T-cell (primary cell): ENCODE measurements around the gene CTNS. TPM values are rescaled to one million over a fixed set of nuclear protein-coding genes. Genes with fewer than 3 reads are reported as not detected.

Experiments
- ATAC-seq, 4 experiments: fragments of 200-7000 bp in 3 of 4; fragments of 150-1000 bp in 1 of 4; cut with Tn5 transposase; replicated peaks in 1 of 4; 1 replicate in 3 of 4; 2 replicates in 1 of 4; pipeline ENCODE4 v1.10.0; 2021; ENCODE audit warnings: moderate library complexity in 3 of 4, mild to moderate bottlenecking in 2 of 4, moderate number of reproducible peaks in 1 of 4
- CTCF ChIA-PET, 2 donors: fragments of 300-600 bp; sonication (Branson Sonifier 250); formaldehyde crosslinking; loops; one replicate each; lab custom pipeline; 2022; ENCODE audit warnings: antibody characterized with exemption in 2 of 2; lab: Charles Lee
- POLR2A ChIA-PET, 2 donors: fragments of 300-600 bp; sonication (Branson Sonifier 250); formaldehyde crosslinking; loops; one replicate each; lab custom pipeline; 2022; ENCODE audit warnings: antibody characterized with exemption in 2 of 2; lab: Charles Lee
- DNase-seq, 35 experiments: peaks; one replicate each; pipeline versions ENCODE4 v3.0.0 to v3.0.0-alpha.2; 2013 to 2023
- H3K27ac ChIP-seq: one replicate; pipeline ENCODE4 v1.5.1; 2013; ENCODE audit warnings: low read length
- H3K27me3 ChIP-seq, 2 experiments: replicated peaks in 1 of 2; 1 replicate in 1 of 2; 2 replicates in 1 of 2; pipeline versions ENCODE4 v1.6.1 to v1.7.0; 2013; ENCODE audit warnings: low read length in 1 of 2, mixed read lengths in 1 of 2; ENCODE audit not compliant: control insufficient read depth in 2 of 2, insufficient read depth in 2 of 2; ENCODE audit errors: extremely low read depth in 1 of 2
- H3K36me3 ChIP-seq, 2 donors: 1 replicate in 1 of 2; 2 replicates in 1 of 2; pipeline versions ENCODE4 v1.6.1 to v1.7.0; 2013; ENCODE audit warnings: low read length in 1 of 2; ENCODE audit not compliant: control insufficient read depth in 2 of 2, insufficient read depth in 1 of 2; ENCODE audit errors: extremely low read depth in 1 of 2
- H3K4me1 ChIP-seq, 2 experiments: 1 replicate in 1 of 2; 2 replicates in 1 of 2; pipeline versions ENCODE4 v1.6.1 to v1.7.0; 2013; ENCODE audit warnings: low read length in 2 of 2, mixed read lengths in 1 of 2; ENCODE audit not compliant: insufficient read depth in 2 of 2, control insufficient read depth in 1 of 2; ENCODE audit errors: extremely low read depth in 1 of 2
- H3K4me3 ChIP-seq, 2 donors: 1 replicate in 1 of 2; 2 replicates in 1 of 2; pipeline versions ENCODE4 v1.5.1 to v1.7.0; 2013; ENCODE audit warnings: mild to moderate bottlenecking in 2 of 2, low read length in 1 of 2, moderate library complexity in 1 of 2; ENCODE audit not compliant: control insufficient read depth in 1 of 2; ENCODE audit errors: extremely low read depth in 1 of 2
- H3K9me3 ChIP-seq: 2 replicates; pipeline ENCODE4 v1.7.0; 2013
- H3K27ac Mint-ChIP-seq, 2 donors: one replicate each; pipeline ENCODE4 v1.8.0; 2020 to 2021; ENCODE audit warnings: mild to moderate bottlenecking in 2 of 2, mixed read lengths in 2 of 2
- H3K27me3 Mint-ChIP-seq, 2 donors: one replicate each; pipeline ENCODE4 v1.8.0; 2021 to 2022; ENCODE audit warnings: mixed read lengths in 2 of 2
- H3K36me3 Mint-ChIP-seq: one replicate; pipeline ENCODE4 v1.8.0; 2021; ENCODE audit warnings: mixed read lengths
- H3K4me1 Mint-ChIP-seq, 3 donors: one replicate each; pipeline ENCODE4 v1.8.0; 2020 to 2022; ENCODE audit warnings: mixed read lengths in 3 of 3, mild to moderate bottlenecking in 1 of 3
- H3K4me3 Mint-ChIP-seq, 3 donors: one replicate each; pipeline ENCODE4 v1.8.0; 2020 to 2022; ENCODE audit warnings: mild to moderate bottlenecking in 3 of 3, mixed read lengths in 3 of 3, moderate library complexity in 3 of 3
- H3K9me3 Mint-ChIP-seq, 3 donors: one replicate each; pipeline ENCODE4 v1.8.0; 2020 to 2022; ENCODE audit warnings: mixed read lengths in 3 of 3
- WGBS: methylation state at CpG from one replicate; pipeline ENCODE4 v1.1.5; 2013; ENCODE audit warnings: missing lambda C conversion rate; ENCODE audit not compliant: insufficient coverage; 5-methylcytosine and 5-hydroxymethylcytosine counted together
- total RNA-seq, 35 experiments: library from RNA in 6 of 35; stranded (reverse) in 6 of 35; fragments of 120-200 nt in 1 of 35; gene quantifications; one replicate each; pipeline versions ENCODE4 v1.2.1 to v1.2.4 and lab custom pipeline; 2013 to 2026

Gene CTNS
- total RNA-seq, 5 donors from 2014 or later (not counting 1 experiment from before 2014, with no cell fraction given) = 7.1 to 15.9 (median 11.4) TPM

DNA sequence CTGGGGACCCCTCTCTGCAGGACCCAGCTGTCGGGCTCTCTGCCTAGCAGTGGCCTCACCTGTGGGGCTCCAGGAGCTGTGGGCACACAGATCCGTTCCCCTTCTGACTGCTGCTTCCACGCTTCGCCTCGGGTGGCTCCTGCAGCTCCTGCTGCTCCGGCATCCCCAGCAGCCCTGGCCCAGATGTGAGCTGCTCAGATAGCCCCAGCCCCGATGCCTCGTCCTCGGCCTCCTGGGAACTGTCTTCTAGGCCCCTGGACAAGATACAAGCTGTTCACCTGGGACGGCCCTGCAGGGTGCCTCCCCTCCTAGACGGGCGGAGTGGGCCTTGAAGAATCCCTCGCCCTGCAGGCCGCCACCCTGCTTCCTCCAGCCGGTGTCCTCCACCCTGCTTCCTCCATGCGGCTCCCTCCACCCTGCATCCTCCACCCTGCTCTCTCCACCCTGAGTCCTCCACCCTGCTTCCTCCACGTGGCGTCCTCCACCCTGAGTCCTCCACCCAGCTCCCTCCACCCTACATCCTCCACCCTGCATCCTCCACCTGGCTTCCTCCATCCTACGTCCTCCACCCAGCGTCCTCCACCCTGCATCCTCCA, 43.1 kb downstream of the CTNS start:
- no peak overlapping the region for H3K4me3 ChIP-seq
- 65% methylated on average over 20 of the region's 20 CpGs for WGBS
- H3K4me3 Mint-ChIP-seq = no peak overlapping the region
- DNase-seq = no peak
- peaks cover 12 to 19% (median 17%) of the 10 kb centered on the region in 3 donors for H3K4me1 Mint-ChIP-seq
- H3K27ac Mint-ChIP-seq = no peak overlapping the region
- H3K9me3 Mint-ChIP-seq = no peaks in the 10 kb centered on the region
- H3K27ac ChIP-seq = no peak overlapping the region
- peaks cover 4% of the 10 kb centered on the region for H3K36me3 Mint-ChIP-seq
- POLR2A ChIA-PET = no interaction called here
- peaks cover 13 to 15% of the 10 kb centered on the region in 2 donors for H3K36me3 ChIP-seq
- no peaks in the 10 kb centered on the region for H3K27me3 Mint-ChIP-seq
- no peaks in the 10 kb centered on the region for H3K27me3 ChIP-seq
- no peak for ATAC-seq
- H3K9me3 ChIP-seq = no peaks in the 10 kb centered on the region
- peaks cover 0 to 19% of the 10 kb centered on the region in 2 experiments for H3K4me1 ChIP-seq
- CTCF ChIA-PET = interaction anchor here in 1 of 2 donors (0.6 kb wide), 2 partner anchors 208 to 685 kb away, joined by 3 to 4 read pairs; no protein-coding TSS in a partner anchor

GRCh38 chr17:3681057-3681456, 44.5 kb downstream of the CTNS start:
- POLR2A ChIA-PET = no interaction called here

GRCh38 chr17:3681565-3681964, 45.0 kb downstream of the CTNS start:
- H3K4me3 ChIP-seq = no peak overlapping the region
- 95% methylated on average over 12 of the region's 20 CpGs for WGBS
- Mint-ChIP-seq H3K36me3 (peaks cover 4% of the 10 kb centered on the region), H3K4me3 (no peak overlapping the region), H3K27me3 (no peaks in the 10 kb centered on the region), H3K4me1 (peaks cover 12 to 19% (median 17%) of the 10 kb centered on the region in 3 donors), H3K9me3 (no peaks in the 10 kb centered on the region), H3K27ac (peak overlapping the region in 1 of 2 donors; percentile 27)
- peaks cover 13 to 15% of the 10 kb centered on the region in 2 donors for H3K36me3 ChIP-seq
- no peaks in the 10 kb centered on the region for H3K27me3 ChIP-seq
- peaks cover 0 to 19% of the 10 kb centered on the region in 2 experiments for H3K4me1 ChIP-seq
- H3K27ac ChIP-seq = no peak overlapping the region
- CTCF ChIA-PET = interaction anchor here in 1 of 2 donors (1.5 kb wide), 1 partner anchor 146 kb away, joined by 3 read pairs; no protein-coding TSS in a partner anchor
- H3K9me3 ChIP-seq = no peaks in the 10 kb centered on the region
- POLR2A ChIA-PET = no interaction called here
- DNase-seq = no peak
- ATAC-seq = no peak

More at GRCh38 chr17:3681057-3681456, 44.5 kb downstream of the CTNS start:
- Mint-ChIP-seq H3K4me3 (no peak overlapping the region), H3K27ac (no peak overlapping the region), H3K36me3 (peaks cover 4% of the 10 kb centered on the region), H3K9me3 (no peaks in the 10 kb centered on the region), H3K27me3 (no peaks in the 10 kb centered on the region), H3K4me1 (peaks cover 12 to 19% (median 17%) of the 10 kb centered on the region in 3 donors)
- Histone ChIP-seq H3K4me1 (peaks cover 0 to 19% of the 10 kb centered on the region in 2 experiments), H3K36me3 (peaks cover 15% of the 10 kb centered on the region in 2 donors), H3K27ac (no peak overlapping the region), H3K4me3 (no peak overlapping the region), H3K27me3 (no peaks in the 10 kb centered on the region), H3K9me3 (no peaks in the 10 kb centered on the region)
- CTCF ChIA-PET = no interaction called here
- ATAC-seq = no peak
- WGBS = 100% methylated on average over 7 of the region's 12 CpGs
- DNase-seq = no peak

GRCh38 chr17:3682033-3682432, 45.5 kb downstream of the CTNS start:
- WGBS = 95% methylated on average over 10 of the region's 12 CpGs
- POLR2A ChIA-PET = no interaction called here
- Mint-ChIP-seq H3K27me3 (no peaks in the 10 kb centered on the region), H3K9me3 (no peaks in the 10 kb centered on the region), H3K36me3 (peaks cover 4% of the 10 kb centered on the region), H3K4me3 (no peak overlapping the region), H3K27ac (peak overlapping the region in 1 of 2 donors; percentile 27), H3K4me1 (peaks cover 12 to 19% (median 17%) of the 10 kb centered on the region in 3 donors)
- Histone ChIP-seq H3K36me3 (peaks cover 13 to 15% of the 10 kb centered on the region in 2 donors), H3K27me3 (no peaks in the 10 kb centered on the region), H3K4me1 (peaks cover 0 to 19% of the 10 kb centered on the region in 2 experiments), H3K9me3 (no peaks in the 10 kb centered on the region), H3K4me3 (no peak overlapping the region), H3K27ac (no peak overlapping the region)
- DNase-seq (no peak), ATAC-seq (no peak)
- CTCF ChIA-PET = interaction anchor here (0.8 to 1.5 kb wide), 3 partner anchors 13 to 145 kb away, joined by 3 to 4 read pairs (median 4); partner anchors contain the start of genes HASPIN (in 1 of the 2) and P2RX5 (in 1 of the 2)

GRCh38 chr17:3683054-3683511, 46.5 kb downstream of the CTNS start:
- H3K27me3 ChIP-seq = no peaks in the 10 kb centered on the region
- ChIA-PET CTCF (interaction anchor here (0.7 to 1.5 kb wide), 5 partner anchors 12 to 163 kb away, joined by 3 to 4 read pairs (median 4); partner anchors contain the start of genes HASPIN (in 1 of the 2), NCBP3 (in 1 of the 2) and P2RX5 (in 1 of the 2)), POLR2A (interaction anchor here in 1 of 2 donors (0.5 kb wide), 1 partner anchor 764 kb away, joined by 7 read pairs; no protein-coding TSS in a partner anchor)
- no peaks in the 10 kb centered on the region for H3K9me3 ChIP-seq
- H3K27ac Mint-ChIP-seq = peak overlapping the region in 1 of 2 donors; percentile 67
- peak; percentile 87 to 90 (median 89) for ATAC-seq
- no peaks in the 10 kb centered on the region for H3K36me3 Mint-ChIP-seq
- DNase-seq = peak in 32 of 35 experiments; percentile 20 to 79 (median 46)
- H3K36me3 ChIP-seq = peaks cover 9 to 10% of the 10 kb centered on the region in 2 donors
- no peak overlapping the region for H3K4me3 Mint-ChIP-seq
- 48% methylated on average over 2 of the region's 10 CpGs for WGBS
- H3K27me3 Mint-ChIP-seq = no peaks in the 10 kb centered on the region
- H3K9me3 Mint-ChIP-seq = no peaks in the 10 kb centered on the region
- no peak overlapping the region for H3K4me3 ChIP-seq
- H3K27ac ChIP-seq = no peak overlapping the region
- H3K4me1 Mint-ChIP-seq = peaks cover 12 to 19% (median 17%) of the 10 kb centered on the region in 3 donors
- H3K4me1 ChIP-seq = peaks cover 0 to 19% of the 10 kb centered on the region in 2 experiments

DNA sequence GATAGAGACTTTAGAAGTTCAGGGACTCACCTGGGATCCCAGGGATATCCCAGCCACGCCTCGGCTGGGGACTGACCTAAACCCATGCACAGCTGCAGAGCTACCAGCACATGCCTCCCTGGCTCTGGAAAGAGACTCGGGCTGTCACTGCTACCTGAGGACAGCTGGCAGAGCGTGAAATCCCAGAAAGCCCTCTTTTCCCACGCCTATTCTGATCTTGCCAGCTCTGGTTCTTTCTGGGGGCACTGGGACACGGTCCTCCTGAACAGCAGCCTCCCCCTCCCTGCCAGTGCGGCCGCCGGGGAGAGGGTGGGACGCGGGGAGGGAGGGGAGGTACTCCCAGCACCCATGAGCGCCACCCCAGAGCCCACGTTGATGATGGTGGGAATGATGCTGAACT, 48.6 kb downstream of the CTNS start:
- Mint-ChIP-seq H3K4me3 (no peak overlapping the region), H3K9me3 (no peaks in the 10 kb centered on the region), H3K4me1 (peaks cover 12 to 23% (median 17%) of the 10 kb centered on the region in 3 donors), H3K27me3 (no peaks in the 10 kb centered on the region), H3K27ac (no peak overlapping the region), H3K36me3 (peaks cover 5% of the 10 kb centered on the region)
- Histone ChIP-seq H3K27me3 (no peaks in the 10 kb centered on the region), H3K9me3 (no peaks in the 10 kb centered on the region), H3K36me3 (peaks cover 12 to 14% of the 10 kb centered on the region in 2 donors), H3K4me1 (peaks cover 0 to 14% of the 10 kb centered on the region in 2 experiments), H3K4me3 (no peak overlapping the region), H3K27ac (no peak overlapping the region)
- 90% methylated on average over 3 of the region's 13 CpGs for WGBS
- no peak for ATAC-seq
- DNase-seq = no peak
- ChIA-PET POLR2A (no interaction called here), CTCF (no interaction called here)
